DOHH2 (cell line): ENCODE results near the gene UNC13A.

Source experiments
- EZH2phosphoT487 ChIP-seq: fragments of 200-600 bp; sonication (generic); IDR thresholded peaks from 2 replicates; pipeline ENCODE4 v1.6.1; 2017; ENCODE audit warnings: borderline replicate concordance, mild to moderate bottlenecking, antibody characterized with exemption, low read length, moderate library complexity, mixed read lengths
- TF ChIP-seq, protein P1 (sequence below): fragments of 200-600 bp; sonication (generic); IDR thresholded peaks from one replicate; pipeline ENCODE4 v1.5.1; 2014; ENCODE audit warnings: antibody characterized with exemption, mild to moderate bottlenecking, low read depth, low read length; ENCODE audit not compliant: poor library complexity, severe bottlenecking

DNA sequence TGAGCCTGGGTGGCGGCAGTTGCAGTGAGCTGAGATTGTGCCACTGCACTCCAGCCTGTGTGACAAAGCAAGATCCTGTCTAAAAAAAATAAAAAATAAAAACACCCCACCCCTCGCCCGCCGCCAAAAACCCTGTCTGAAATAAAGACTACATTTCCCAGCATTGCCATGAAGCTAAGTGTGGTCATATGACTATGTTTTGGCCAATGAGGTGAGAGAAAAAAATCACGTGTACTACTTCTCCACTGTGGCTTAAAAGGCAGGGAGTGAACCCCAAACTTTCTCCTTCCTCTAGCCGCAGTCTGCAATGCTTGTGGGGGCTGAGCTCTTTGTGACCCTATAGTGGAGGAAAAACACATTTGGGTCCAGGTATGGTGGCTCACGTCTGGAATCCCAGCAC, 77.8 kb downstream of the UNC13A start:
- TF ChIP-seq, protein P1, sequence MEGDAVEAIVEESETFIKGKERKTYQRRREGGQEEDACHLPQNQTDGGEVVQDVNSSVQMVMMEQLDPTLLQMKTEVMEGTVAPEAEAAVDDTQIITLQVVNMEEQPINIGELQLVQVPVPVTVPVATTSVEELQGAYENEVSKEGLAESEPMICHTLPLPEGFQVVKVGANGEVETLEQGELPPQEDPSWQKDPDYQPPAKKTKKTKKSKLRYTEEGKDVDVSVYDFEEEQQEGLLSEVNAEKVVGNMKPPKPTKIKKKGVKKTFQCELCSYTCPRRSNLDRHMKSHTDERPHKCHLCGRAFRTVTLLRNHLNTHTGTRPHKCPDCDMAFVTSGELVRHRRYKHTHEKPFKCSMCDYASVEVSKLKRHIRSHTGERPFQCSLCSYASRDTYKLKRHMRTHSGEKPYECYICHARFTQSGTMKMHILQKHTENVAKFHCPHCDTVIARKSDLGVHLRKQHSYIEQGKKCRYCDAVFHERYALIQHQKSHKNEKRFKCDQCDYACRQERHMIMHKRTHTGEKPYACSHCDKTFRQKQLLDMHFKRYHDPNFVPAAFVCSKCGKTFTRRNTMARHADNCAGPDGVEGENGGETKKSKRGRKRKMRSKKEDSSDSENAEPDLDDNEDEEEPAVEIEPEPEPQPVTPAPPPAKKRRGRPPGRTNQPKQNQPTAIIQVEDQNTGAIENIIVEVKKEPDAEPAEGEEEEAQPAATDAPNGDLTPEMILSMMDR = no peak
- no peak for TF ChIP-seq EZH2phosphoT487
